Kidney tubule cell (primary cell): ENCODE results near the gene KCND3.

Experiments
- DNase-seq: peaks from one replicate; pipeline ENCODE4 v3.0.0-alpha.2; 2018; ENCODE audit warnings: low spot score

Gene KCND3

GRCh38 chr1:111988377-111988742 lies 1.1 kb downstream of the KCND3 start:
- no peak for DNase-seq

- DNase-seq = no peak
Measured at GRCh38 chr1:111987502-111987901, 2.0 kb downstream of the KCND3 start.

GRCh38 chr1:111983500-111983899 lies 6.0 kb downstream of the KCND3 start:
- no peak for DNase-seq

- no peak for DNase-seq
Measured at GRCh38 chr1:111982428-111982827, 7.0 kb downstream of the KCND3 start.

- DNase-seq = no peak
Measured at GRCh38 chr1:111981871-111982270, 7.6 kb downstream of the KCND3 start.

GRCh38 chr1:111981090-111981489 lies 8.4 kb downstream of the KCND3 start:
- no peak for DNase-seq

GRCh38 chr1:111980686-111981085 lies 8.8 kb downstream of the KCND3 start:
- DNase-seq = no peak

- no peak for DNase-seq
Measured at GRCh38 chr1:111978695-111979094, 10.8 kb downstream of the KCND3 start.

- no peak for DNase-seq
Measured at GRCh38 chr1:111977378-111977777, 12.1 kb downstream of the KCND3 start.

- DNase-seq = no peak
Measured at GRCh38 chr1:111976842-111977241, 12.6 kb downstream of the KCND3 start.

GRCh38 chr1:111976332-111976731 lies 13.1 kb downstream of the KCND3 start:
- DNase-seq = no peak

GRCh38 chr1:111973150-111973790 lies 16.2 kb downstream of the KCND3 start:
- no peak for DNase-seq

GRCh38 chr1:111971396-111971795 lies 18.1 kb downstream of the KCND3 start:
- DNase-seq = no peak

- no peak for DNase-seq
Measured at GRCh38 chr1:111968511-111968910, 21.0 kb downstream of the KCND3 start.

GRCh38 chr1:111967886-111968285 lies 21.6 kb downstream of the KCND3 start:
- DNase-seq = no peak

- DNase-seq = no peak
Measured at GRCh38 chr1:111967067-111967690, 22.3 kb downstream of the KCND3 start.

- no peak for DNase-seq
Measured at GRCh38 chr1:111965781-111966443, 23.6 kb downstream of the KCND3 start.

GRCh38 chr1:111963985-111964738 lies 25.3 kb downstream of the KCND3 start:
- DNase-seq = no peak

- DNase-seq = no peak
Measured at GRCh38 chr1:111961773-111962565, 27.5 kb downstream of the KCND3 start.

- DNase-seq = no peak
Measured at GRCh38 chr1:111961016-111961415, 28.5 kb downstream of the KCND3 start.

GRCh38 chr1:111959436-111959835 lies 30.0 kb downstream of the KCND3 start:
- DNase-seq = no peak

- DNase-seq = no peak
Measured at GRCh38 chr1:111958851-111959250, 30.6 kb downstream of the KCND3 start.
